SK-N-SH (cell line): Measurements from ENCODE around the gene PHOSPHO2.

Source experiments
- FOXM1 ChIP-seq: IDR thresholded peaks from 2 replicates; pipeline ENCODE4 v1.4.0; 2012; ENCODE audit warnings: low read depth, mild to moderate bottlenecking
- TF ChIP-seq, protein P1 (sequence below): fragments of 200-600 bp; sonication (generic); IDR thresholded peaks from 2 replicates; pipeline ENCODE4 v1.6.1; 2017; ENCODE audit warnings: antibody characterized with exemption, mild to moderate bottlenecking, moderate library complexity
- TF ChIP-seq, protein P2 (sequence below): fragments of 150-350 bp; IDR thresholded peaks from 2 replicates; pipeline ENCODE4 v1.6.1; 2017; ENCODE audit warnings: antibody characterized with exemption, low read length, low read depth, borderline replicate concordance

GRCh38 chr2:169709331-169709730 is 15.1 kb downstream of the PHOSPHO2 start:
- TF ChIP-seq, protein P1, sequence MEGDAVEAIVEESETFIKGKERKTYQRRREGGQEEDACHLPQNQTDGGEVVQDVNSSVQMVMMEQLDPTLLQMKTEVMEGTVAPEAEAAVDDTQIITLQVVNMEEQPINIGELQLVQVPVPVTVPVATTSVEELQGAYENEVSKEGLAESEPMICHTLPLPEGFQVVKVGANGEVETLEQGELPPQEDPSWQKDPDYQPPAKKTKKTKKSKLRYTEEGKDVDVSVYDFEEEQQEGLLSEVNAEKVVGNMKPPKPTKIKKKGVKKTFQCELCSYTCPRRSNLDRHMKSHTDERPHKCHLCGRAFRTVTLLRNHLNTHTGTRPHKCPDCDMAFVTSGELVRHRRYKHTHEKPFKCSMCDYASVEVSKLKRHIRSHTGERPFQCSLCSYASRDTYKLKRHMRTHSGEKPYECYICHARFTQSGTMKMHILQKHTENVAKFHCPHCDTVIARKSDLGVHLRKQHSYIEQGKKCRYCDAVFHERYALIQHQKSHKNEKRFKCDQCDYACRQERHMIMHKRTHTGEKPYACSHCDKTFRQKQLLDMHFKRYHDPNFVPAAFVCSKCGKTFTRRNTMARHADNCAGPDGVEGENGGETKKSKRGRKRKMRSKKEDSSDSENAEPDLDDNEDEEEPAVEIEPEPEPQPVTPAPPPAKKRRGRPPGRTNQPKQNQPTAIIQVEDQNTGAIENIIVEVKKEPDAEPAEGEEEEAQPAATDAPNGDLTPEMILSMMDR: no peak
- TF ChIP-seq, protein P2, sequence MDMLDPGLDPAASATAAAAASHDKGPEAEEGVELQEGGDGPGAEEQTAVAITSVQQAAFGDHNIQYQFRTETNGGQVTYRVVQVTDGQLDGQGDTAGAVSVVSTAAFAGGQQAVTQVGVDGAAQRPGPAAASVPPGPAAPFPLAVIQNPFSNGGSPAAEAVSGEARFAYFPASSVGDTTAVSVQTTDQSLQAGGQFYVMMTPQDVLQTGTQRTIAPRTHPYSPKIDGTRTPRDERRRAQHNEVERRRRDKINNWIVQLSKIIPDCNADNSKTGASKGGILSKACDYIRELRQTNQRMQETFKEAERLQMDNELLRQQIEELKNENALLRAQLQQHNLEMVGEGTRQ: no peak
- TF ChIP-seq FOXM1: no peak
